HG02678 (cell line): ENCODE data around the gene CDH12.
A peak's percentile ranks its signal among the peaks of the same experiment; 100 is the strongest.
"Not testable (repeated sequence)": the region's sequence is repeated elsewhere in the genome, so short reads cannot be mapped to it uniquely, and the experiment has no call there.

ENCODE experiments used
- ATAC-seq: cut with Tn5 transposase; IDR thresholded peaks from one replicate; pipeline ENCODE4 v1.9.1; 2021; ENCODE audit warnings: mild to moderate bottlenecking, moderate library complexity; ENCODE audit not compliant: unreplicated experiment

The CDH12 gene

DNA sequence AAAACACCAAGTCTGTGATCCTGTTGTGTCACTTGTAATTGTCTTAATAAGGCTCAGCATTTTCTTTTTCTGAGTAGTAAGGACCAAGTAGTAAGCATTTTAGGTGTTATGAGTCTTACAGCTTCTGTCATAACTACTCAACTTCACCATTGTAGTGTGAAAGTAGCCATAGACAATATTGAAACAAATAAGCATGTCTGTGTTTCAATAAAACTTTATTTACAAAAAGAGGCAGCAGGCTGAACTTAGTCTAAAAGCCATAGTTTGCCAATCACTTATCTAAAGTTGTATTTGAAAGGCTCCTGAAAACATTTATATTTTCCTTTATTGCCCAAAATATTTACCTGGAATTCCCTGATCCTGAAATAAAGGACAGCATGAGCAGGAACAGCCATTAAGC is 796.1 kb downstream of the CDH12 start:
- no peak for ATAC-seq

DNA sequence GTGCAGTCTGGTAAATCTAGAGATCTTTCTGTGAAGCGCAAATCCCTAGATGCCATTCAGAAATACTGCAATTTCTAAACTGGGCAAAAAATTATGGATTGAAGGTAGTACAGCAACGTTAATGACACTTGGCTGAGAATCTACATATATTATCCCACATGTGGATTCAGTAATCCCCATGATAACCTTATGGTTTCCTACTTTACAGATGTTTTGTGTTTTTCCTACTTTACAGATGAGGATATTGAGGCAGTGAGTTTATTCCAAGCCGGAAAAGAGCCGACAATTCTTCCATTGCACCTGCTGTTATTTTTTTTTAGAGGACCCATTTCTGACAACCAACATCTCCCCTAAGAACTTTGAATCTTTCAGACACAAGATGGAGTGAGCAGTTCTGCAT is 796.5 kb downstream of the CDH12 start:
- ATAC-seq, result no peak

DNA sequence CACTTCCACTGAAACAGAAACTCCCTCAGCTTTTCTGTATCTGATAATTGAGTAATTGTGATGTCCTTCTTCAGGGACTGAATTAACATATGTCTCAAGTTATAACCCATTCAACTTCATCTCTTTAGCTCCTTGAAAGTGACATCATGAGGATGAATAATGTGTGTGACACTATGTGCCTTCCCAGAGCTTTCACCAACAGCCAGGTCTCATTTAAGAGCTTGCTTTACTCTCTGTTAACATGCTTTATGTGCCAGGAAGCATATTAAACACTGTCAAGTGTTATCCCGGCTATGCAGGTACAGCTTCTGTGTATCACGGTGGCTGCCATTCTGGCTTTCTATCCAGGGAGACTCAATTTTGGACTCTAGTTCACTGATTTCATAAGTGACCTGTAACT is 799.9 kb downstream of the CDH12 start:
- ATAC-seq, result no peak

DNA sequence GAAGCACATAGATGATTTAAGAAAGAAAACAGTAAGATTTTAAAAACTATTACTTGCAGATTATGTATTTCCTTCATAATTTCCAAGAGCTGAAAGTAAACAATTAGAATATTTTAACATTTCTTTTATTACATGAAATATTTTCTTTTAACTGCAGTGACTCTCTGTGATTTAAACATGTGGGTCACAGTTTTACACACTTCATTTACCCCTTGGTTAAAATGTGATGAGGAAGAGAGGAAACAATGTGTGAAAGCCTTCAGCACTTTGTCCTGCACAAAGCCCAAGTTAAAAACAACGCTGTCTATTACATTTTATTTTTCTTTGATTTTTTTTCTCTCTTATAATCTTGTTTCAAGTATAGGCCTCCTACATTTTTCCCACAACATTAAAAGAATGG is 801.3 kb downstream of the CDH12 start:
- no peak for ATAC-seq

DNA sequence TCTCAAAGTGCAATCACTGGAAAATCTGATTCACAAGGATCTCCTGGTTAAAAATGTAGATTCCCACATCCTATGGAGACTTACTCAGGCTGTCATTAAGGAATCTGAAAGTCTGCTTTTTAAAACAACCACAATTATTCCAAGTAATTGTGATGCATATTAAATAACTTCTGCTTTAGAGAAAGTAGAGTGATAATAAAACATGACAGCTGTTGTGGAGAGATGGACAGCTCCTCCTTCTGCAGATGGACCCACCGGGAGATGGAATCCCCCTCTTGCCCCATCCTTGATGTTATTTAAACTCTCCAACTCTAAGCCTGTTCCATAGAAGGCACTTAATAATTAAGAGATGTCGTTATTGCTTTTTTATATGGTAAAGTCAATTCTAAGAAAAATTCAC is 802.2 kb downstream of the CDH12 start:
- no peak for ATAC-seq

DNA sequence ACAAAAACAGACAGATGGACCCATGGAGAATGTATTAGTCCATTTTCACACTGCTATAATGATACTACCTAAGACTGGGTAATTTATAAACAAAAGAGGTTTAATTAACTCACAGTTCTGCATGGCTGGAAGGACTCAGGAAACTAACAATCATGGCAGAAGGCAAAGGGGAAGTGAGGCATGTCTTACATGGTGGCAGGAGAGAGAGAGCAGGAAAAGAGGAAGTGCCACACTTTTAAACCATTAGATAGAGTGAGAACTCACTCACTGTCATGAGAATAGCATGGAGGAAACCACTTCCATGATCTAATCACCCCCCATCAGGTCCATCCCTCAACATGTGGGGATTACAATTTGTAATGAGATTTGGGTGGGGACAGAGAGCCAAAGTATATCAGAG is 808.9 kb downstream of the CDH12 start:
- ATAC-seq, result no peak

DNA sequence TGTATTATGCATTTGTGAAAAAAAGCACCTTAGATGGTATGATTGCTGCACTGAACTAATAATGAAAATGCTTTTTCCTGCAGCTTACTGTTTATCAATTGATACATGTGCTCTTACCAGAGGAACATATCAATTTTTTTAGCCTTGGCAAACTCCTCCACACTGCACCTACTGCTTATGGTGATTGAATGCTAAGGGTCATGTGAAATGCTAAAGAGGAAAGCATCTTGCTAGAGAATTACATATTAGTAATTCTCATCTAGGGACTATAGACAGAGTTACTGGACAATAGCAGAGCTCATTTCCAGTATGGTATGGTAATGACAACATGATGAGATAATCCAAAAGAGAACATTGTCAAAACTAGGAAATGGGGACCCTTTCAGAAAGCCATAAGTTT is 817.1 kb downstream of the CDH12 start:
- no peak for ATAC-seq

DNA sequence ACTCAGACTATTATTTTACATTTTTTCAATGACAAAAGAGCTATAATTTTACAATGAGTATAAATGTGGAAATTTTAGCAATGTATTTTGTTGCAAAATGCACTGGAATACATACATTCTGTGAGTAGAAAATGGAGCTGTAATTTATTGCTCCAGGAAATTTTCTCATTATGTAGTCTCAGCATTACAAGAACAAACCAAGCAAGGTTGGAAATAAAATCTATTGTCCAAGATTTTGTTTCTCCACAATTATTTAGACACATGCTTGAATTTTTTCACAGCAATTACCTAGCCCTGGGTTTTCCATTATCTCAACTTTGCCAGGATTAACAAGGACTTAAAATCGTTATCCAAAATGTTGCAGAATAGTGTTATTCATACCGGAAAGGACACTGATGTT is 820.1 kb downstream of the CDH12 start:
- ATAC-seq, result no peak

DNA sequence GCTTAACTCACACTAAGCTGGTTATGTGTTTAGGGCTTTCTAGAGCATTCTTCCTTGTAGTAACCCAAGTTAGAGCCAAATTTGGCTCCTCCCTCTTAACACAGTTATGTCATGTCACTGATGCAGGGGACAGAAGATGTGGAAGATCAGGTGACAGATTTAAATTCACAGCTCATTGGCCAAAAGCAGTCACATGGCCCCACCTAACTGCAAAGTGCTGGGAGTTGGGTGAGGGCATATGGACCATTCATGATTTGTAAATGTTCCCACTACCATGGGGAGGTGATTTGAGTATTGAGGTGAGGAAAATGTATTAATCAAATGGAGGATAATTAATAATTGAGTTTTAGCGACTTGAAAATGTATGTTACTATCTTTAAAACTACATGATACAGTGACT is 829.4 kb downstream of the CDH12 start:
- ATAC-seq, result no peak

DNA sequence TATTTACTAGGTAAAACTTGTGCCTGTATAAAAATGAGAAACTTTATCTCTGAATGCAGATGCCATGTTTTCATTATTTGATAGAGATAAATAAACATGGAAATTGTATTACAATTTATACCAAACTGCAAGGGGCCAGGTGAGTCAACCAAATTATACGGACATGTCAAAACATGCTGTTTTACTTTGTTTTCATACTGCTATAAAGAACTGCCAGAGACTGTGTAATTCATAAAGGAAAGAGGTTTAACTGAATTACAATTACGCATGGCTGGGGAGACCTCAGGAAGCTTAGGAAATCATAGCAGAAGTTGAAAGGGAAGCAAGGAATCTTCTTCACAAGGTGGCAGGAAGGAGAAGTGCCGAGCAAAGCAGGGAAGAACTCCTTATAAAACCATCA is 840.3 kb downstream of the CDH12 start:
- ATAC-seq, result not testable (repeated sequence)

DNA sequence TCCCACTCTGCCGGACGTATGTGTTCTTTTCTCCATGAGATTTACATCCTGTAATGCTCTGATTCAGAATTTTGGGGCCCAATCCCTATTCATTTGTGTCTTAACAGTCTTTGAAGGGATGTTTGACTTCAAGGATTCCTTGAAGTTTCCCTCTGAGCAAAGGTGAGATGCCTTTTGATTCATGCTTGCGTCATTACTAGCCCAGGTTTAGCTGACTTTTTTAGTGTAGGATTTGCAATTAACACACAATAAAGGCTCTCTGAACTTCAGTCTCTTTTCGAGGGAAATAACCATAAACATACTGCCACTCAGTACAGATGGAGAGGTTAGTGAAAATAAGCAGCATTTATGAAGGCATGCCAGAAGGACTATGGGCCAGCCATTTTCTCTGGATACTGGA is 842.3 kb downstream of the CDH12 start:
- not testable (repeated sequence) for ATAC-seq

DNA sequence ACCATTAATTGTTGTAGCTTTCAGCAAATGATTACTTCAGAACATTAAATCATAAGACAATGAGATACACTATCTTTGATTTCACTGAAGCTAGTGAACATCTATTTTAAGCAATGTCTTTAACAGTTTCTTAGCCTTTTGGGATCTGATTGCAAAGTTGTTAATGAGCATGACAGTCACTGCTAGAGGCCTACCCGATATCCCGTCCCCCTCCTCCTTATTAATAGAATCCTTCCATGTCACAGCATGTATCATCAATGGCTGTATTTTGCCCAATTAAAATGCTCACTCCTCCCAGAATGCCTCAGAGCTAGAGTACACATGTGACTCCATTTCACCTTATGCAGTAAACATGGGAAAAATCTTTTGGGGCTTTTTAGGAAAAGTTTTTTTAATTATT is 852.0 kb downstream of the CDH12 start:
- ATAC-seq, result not testable (repeated sequence)

DNA sequence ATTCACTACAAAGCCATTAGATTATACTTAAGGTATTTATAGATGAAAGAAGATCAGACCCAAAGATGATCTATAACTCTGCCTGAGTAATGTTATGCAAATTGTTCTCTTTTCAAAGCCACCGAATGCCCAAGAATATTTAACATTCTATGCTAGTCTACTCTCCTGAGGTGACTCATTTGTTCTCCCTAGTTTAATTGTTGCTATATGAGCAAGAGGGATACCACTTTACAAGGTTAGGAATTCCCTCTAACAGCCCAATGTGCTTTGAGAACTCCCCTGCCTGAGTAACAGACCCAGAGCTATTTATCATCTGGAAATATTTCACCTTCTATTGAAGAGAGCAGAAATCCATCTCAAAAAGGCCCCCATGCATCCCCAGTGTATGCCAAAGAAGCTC is 867.3 kb downstream of the CDH12 start:
- not testable (repeated sequence) for ATAC-seq

DNA sequence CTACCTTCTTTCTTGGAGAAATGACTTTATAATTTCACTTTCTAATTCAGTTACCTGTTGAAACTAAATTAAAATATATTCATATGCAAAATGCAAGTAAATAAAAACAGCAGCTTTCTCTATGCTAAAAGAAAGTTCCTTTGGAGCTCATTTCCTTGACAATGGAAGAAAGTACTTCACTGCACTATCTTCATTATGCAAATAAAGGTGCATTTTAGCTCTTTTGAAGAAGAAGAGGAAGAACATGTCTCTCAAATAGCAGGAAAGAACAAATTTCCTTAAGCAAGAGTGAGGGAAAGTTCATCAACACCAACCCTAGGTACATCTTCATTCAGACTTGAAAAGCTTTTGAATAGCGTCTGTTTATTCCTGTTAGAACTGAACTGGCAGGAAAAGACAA is 901.6 kb downstream of the CDH12 start:
- ATAC-seq, result not testable (repeated sequence)

DNA sequence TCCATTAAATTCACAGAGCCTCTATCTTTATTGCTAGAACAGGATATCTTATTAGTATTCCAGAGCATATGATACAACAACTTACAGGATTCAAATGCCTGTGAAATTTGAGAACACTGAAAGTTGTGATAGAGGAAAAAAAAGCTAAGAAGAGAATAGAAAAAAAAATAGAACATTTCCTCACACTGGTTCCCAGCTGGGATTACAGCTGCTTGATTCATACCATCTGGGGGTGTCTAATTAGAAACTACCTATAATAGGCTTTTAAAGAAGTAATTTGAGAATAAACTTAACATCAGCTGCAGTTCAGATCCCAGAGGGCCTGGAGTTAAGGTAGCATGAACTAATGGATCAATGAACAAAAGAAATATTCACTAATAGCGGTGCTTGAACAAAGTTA is 922.0 kb downstream of the CDH12 start:
- no peak for ATAC-seq

DNA sequence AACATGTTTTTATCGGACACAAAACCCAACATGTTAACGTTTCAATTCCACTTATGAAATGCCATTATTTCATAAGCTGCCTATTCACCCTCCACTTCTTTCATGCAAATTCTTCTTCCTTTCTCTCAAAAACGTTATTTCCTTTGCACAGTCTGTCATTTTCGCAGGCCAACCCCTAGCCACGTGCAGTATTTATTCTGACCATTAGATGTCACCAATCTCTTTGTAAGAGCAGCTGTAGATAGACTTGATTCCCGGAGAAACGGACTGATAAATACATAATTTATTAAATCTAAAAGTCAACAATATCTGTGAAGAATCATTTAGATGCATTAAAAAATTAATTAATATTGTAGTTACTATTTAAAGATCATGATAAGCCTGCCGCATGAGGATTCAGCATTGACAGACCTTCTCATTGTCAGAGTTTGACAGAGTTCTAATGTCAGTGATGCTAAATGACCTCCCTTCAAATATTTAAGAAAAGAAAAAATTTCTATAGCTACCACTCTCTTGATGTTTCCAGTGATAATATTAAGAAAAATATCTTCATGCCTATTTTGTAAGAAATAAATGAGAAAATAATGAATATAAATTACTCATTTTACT is 933.6 kb downstream of the CDH12 start:
- ATAC-seq, result peak; percentile 93

DNA sequence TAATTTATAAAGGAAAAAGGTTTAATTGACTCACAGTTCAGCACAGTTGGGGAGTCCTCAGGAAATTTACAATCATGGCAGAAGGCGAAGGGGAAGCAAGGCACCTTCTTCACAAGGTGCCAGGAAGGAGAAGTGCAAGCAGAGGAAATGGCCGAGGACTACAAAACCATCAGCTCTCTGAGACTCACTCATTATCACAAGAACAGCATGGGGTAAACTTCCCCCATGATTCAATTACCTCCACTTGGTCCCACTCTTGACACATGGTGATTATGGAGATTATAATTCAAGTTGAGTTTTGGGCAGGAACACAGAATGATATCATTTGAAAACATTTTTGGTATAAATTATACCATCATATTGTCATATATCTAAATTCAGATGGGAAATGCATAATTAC is 934.7 kb downstream of the CDH12 start:
- no peak for ATAC-seq

DNA sequence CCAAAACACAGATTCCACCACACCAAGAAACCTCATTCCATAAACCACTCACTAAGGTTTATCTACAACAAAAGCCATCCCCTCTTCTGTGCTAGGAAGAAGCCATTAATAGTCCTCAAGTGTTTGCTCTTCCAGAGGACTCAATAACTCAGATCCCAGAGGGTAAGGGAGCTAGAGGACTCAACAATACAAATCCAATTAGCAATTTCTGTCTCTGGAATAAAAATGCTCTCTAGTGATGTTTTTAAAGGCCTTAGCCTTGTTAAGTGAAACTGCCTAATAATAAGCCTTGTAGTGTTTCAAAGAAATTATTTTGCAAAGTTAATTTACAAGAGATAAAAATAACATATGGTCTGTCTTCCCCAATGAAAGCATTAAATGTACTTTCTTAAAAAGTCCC is 942.4 kb downstream of the CDH12 start:
- ATAC-seq, result no peak

DNA sequence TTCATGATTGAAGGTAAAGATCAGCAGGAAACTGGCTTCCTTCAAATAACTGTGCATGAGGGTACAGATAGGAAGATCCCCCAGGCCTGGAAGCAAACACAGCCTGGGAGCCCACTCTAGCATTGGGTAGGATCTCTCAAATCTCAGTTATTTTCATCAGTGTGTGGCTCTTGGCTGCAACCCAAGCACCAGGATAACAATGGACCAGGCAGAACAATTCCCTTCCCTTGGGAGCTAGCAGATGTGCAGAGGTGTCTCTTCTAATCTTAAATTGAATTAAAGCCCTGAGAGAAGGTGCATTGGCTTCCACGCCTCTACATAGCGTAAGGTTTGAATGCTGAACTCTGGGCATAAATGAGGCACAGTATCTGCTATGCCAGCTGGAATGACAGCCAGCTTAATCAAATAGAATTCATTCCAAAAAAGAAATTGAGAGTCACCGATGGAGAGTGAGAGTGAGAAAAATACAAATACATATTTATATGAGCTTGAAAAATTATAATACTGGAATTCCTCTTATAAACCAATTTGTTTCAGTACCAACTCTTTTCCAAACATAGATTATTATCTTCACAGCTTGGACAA is 957.3 kb downstream of the CDH12 start:
- no peak for ATAC-seq

DNA sequence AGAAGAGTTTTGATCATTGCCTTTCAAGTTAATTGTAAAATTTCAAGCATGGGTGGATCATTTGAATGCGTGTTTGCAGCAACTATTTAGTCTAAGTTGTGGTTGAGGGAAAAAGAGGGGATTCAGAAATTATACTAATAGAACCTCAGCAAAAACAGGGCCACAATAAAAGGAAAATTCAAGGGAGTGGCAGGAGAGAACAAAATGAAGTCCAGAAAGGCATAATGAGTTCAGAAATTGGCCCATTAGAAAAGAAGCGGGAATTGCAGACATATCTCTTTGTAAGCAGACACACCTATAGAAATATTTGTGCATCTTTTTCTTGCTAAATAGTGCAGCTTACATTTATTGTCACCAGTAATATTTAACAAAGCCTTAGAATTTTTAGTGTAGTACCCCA is 960.0 kb downstream of the CDH12 start:
- no peak for ATAC-seq

DNA sequence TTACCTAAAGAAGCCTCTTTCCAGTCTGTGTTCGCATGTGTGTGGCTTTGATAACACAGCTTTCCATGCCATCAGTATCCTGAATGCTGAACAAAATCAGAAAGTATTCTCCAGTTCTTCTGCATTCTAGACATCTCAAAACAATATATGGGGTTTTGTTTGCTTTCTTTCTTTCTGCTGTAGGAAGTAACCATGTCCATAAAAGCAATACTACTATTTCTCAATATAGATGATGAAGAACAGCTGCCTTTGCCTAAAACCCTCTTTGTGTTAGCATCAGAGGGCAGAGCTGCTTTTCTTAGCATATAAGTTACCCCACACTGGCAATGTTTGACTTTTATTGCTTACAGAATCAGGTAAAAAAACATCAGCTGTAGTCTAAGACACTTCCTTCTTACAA is 963.6 kb downstream of the CDH12 start:
- ATAC-seq, result no peak

DNA sequence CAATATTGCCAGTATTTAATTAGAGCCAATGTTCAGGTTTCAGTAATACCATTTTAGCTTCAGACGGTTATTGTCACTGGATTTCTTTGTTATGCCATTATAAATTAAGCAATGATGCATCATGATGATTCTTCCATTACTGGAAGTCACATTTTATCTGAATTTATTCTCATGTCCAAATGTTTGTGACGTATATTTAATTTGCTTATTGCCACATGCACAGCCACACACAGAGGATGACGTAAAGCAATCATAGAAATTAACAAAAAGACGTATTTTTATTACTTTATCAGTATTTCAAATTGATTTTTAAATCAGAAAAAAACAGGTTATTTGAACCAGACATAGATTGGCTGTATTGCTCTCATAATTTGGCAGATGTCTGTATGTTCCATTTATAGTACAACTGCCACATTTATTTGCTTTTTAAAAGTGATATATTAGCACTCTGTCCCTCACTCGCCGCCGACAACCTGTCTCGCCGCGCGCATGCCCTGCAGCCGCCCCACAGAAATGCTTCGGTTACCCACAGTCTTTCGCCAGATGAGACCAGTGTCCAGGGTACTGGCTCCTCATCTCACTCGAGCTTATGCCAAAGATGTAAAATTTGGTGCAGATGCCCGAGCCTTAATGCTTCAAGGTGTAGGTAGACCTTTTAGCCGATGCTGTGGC is 970.9 kb downstream of the CDH12 start:
- ATAC-seq, result no peak

DNA sequence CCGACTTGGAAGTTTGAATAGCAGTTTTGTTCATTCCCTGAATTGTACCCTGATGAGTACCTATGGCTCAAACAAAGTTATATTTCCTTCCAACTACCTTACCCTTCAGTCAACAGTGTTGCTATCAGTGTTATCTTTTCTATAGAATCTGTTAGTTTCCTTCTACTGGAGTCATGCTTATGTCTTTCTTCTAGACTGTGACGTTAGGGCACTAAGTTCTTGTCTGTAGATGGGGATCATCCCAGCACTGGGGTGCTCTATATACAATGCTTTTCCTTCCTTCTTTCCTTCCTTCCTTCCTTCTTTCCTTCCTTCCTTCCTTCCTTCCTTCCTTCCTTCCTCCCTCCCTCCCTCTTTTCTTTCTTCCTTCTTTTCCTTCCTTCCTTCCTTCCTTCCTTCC is 973.0 kb downstream of the CDH12 start:
- no peak for ATAC-seq
